Mucosa of gallbladder (tissue), 1 donor: ENCODE data around the gene TMEM60. TPM values are rescaled to one million over a fixed set of nuclear protein-coding genes. Genes with fewer than 3 reads are reported as not detected.
"Not testable (repeated sequence)": the region's sequence is repeated elsewhere in the genome, so short reads cannot be mapped to it uniquely, and the experiment has no call there.

Source experiments
- DNase-seq: peaks from one replicate; pipeline ENCODE4 v3.0.0-alpha.2; 2020; ENCODE audit warnings: low spot score
- total RNA-seq: library from RNA; stranded (reverse); gene quantifications from one replicate; pipeline ENCODE4 v1.2.1, GENCODE V29; 2021
- donor health status: DM: no; HTN: no; CAD: no.

The TMEM60 gene
- total RNA-seq, 1 donor from 2014 or later = 12.2 TPM

DNA sequence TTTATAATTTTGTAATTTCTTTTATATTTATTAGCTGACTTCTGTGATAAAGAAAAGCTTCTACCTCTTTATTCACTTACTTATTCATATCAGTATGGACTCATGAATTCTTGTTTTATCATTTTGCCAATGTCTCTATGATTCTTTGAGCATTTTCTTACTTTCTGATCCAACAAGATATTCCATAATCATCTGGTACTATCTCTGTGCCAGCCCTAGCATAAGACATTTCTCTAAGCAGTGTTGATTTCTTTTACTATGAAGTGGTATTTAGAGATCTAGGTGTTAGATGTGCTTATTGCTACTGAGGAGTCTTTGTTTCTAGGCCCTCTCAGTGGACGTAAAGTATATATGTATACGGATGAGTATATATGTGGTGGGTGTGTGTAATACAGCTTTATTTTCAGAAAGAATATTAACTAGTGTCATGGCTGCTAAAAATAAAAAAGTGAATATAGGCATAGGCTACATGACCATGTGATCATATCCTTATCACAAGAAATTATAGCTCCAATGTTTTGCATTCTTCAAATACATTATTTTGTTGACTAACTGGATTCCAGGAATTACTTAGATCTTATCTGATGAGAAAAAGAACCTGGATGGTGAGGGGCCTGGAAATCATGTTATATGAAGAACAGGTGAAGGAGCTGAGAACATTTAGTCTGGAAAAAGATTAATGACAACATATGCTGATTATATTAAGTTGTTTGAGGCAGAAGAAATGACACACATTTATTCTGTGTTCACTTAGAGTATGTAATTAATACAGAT is 13.5 kb upstream of the TMEM60 start:
- DNase-seq = no peak

DNA sequence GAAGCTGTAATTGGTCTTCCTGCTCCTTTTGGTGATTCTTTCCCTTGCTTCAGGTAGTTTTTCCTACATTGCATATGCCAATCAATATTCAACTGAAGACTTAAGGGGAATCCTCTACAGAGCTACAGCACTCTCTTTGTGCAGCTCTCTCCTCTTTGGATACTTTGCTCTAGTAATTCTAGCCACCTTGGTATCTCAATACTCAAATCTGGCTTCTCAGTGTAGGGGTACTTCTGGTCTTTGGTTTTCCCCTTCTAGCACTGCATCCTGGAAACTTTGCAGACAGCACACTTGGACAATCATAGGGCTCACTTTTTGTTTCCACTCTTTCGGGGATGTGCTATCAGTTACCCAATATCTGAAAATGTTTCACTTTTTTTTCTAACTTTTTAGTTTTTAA is 10.3 kb upstream of the TMEM60 start:
- DNase-seq = no peak

DNA sequence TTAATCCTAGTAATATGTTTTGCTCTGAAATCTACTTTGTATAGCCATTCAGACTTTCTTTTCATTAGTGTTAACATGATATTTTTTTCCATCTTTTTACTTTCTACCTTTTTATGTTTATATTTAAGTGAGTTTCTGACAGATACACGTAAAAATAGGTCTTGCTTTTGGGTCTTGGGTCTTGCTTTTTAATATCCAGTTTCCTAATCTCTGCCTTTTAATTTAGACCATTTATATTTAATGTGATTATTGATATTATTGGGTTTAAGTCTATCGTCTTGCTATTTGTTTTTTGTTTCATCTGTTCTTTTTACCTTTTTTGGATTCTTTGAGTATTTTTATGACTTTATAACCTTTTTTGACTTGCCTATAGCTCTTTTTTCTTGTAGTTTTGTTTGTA is 8.2 kb upstream of the TMEM60 start:
- DNase-seq = no peak

DNA sequence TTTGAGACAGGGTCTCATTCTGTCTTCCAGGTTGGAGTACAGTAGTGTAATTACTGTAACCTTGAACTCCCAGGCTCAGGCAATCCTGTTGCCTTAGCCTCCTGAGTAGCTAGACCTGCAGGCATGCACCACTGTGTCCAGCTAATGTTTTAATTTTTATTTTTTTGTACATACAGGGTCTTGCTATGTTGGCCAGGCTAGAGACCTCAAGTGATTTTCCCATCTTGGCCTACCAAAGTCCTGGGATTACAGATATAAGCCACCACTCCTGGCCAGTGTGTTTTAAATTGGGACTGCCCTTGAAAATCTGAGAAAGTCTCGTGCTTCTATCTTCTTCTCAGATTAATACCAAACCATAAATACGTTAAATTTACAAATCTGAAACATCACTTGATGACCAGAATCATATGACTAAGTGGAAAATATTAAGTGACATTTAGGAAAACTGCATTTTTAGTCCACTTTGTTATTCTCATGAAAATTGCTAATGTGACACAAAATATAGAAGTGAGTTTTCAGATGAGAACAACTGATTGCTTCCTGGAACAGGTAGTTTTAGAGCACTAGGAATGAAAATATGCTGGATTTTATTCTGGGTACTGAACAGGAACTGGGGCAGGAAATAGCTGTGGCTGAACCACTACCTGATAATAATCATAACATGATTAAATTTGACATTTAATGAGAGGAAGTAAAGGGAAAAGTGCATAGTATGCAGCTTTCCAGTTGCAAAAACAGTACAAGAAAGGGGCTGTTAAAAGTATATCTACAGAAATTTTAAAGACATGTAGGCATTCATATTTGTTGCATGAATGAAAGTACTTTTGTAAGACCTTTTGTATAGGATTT is 4.5 kb upstream of the TMEM60 start:
- DNase-seq = no peak

DNA sequence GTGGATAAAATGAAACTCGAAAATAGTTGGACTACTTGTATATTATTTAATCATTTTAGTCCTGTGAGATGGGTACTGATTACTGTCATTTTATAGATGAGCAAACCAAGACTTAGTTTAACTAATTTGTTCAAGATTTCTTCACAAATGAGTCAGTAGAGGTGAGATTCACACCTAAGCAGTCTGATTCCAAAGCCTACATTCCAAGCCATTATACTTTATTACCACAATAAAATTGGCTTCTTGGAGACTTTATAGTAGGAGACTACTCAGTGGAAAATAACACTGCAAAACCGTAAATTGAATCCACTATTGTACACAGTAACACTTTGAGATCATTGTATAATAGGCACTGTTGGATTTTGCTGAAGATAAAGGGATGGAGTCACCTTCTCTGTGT is 2.5 kb upstream of the TMEM60 start:
- no peak for DNase-seq

DNA sequence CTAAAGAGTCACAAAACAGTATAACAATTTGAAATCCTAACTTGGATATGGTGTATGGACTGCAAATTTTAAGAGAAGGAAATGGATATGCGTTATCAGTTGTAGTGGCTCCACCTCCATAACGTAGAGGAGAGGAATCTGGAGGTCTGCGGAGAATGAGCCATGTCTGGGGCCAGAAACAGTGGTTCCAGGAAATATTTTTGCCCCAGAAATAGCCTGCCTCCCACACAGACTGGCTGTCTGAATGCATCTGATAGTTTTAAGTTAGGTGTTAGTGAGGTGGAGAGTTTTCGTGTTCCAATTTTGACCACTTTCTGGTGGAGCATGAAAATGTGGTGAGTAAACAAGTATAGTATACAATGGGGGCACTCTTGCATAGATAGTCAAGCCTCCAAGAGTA is 1.9 kb upstream of the TMEM60 start:
- no peak for DNase-seq

DNA sequence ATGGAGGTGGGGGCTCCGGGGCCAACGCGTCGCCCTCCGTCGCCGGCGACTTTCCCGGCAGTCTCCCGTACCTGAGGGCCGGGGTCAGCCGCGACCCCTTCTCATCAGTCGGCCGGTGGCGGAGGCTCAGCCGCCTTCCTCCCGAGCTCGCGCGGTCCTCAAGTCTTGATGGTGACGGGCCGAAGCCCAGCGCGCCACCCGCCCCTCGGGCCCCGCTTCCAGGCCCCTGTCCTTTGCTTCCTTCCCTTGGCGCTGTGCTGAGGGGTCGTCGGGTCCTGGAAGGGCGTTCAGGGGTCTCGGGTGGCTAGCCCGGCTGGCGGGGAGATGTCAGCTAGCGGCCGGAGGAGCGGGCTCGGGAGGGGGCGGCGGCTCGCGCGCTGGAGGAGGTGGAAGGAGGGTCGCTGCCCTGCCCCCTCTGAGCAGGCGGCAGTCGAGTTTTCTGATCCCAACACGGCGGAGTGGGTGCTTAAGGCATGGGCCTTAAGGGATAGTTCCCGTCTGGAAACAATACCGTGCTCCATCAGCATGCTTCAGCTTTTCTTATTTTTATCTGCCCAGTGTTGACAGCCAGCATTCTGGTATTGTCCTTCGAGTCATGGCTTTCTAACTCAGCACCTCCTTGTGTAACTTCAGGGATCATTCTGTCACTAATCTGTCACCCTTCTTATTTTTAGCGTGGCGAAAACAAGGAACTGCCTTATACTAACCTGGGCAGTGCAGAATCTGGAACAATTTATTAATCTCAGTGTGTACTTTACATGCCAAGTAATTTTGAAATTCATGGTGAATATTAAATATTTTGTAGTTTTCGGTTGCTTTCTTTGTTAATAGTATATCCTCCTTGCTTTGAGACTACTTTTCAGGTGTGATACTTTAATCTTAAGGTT is 1.1 kb upstream of the TMEM60 start:
- no peak for DNase-seq

DNA sequence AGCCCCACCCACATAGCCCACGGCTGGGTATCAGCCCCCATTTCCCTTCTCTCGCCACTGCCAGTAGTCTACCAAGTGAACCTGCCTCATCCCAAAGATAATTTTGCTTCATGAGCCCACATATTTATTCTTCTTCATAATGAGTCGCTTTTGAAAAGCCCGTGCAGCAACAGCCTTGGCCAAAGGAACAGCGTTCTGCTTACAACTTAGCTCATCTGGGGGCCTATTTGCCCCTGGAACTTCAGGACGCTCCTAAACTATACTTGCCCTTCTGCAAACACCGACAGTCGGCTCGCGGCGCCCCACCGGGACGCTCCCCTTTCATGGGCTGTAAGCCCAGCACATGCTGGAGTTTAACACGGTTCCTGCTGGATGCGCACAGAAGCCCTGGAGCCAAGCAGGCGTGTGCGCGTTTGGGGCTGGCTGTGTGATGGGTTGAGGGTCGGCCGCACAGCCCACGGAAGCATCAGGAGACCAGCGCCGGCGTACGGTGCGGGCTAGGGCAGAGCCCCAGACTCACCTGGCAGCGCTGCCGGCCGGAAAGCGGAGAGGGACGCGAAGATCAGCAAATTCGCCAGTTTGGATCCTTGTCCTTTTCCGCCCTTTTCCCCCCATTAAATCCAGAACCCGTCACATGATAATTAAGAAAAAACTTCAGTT is 370 bp downstream of the TMEM60 start:
- no peak for DNase-seq

DNA sequence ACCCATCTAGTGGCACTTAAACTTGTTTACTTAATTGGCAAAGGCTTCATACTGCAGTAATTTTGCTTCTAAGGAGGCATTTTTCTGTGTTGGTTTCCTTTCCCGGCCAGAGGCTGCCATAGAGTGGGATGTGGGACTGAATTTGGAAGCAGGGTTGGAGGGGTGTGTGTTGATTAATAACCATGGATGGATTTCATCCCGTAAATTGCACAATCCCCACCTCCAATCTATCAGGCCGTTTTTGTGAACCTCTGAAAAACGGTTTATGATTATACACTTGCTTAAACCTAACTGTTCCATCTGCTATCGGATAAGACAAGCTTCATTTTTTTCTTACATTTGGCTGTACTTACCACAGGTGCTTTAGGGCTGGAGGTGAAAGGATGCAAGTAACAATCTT is 1.3 kb downstream of the TMEM60 start:
- no peak for DNase-seq

DNA sequence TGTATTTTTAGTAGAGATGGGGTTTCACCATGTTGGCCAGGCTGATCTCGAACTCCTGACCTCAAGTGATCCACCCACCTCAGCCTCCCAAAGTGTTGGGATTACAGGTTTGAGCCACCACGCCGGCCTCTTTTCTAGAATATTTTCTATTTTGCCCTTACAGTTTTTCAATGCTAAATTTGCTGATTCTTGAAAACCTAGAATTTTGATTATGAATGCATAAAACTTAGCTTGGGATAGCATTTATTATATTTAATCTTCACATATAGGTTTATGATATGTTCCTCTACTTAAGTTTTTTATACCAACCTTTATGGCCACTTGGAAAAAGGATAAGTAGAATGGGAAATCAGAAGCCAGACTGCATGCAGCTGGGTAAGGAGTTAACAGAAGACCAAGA is 2.1 kb downstream of the TMEM60 start:
- no peak for DNase-seq

DNA sequence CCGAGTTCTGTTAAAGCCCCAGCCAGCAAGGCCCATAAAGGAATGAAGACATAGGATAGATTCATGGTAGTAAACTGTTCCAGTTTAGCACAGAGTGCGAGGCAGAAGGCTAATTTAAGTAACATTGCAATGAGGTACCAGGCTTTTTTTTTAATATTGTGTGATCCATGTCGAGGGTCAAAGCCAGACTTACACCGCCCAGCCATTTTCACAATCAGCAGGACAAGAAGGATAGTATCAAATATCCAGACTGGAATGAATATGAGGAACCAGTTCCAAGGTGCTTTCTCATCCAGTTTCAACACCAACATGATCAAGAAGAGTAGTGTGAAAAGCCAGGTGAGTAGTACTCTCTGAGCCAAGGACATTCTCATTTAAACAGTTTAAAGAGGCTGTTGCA is 4.2 kb downstream of the TMEM60 start:
- DNase-seq = no peak

DNA sequence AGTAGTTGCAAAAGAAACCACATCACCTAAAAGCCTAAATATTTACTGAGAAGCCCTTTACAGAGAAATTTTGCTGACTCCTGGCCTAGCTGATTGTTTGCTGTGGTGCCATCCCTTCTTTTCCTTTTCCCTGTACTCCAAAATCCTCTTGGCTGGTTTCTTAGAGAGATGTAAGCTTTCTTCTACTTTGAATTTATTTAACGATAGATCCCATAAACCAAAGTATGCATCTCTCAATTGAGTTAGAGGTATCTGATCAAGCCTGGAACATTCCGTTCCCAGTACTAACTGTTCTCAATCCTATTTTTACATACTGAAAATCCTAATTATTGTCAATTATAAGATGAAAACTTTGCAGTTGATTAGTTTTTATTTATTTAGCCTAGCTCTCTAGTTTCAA is 6.3 kb downstream of the TMEM60 start:
- no peak for DNase-seq

DNA sequence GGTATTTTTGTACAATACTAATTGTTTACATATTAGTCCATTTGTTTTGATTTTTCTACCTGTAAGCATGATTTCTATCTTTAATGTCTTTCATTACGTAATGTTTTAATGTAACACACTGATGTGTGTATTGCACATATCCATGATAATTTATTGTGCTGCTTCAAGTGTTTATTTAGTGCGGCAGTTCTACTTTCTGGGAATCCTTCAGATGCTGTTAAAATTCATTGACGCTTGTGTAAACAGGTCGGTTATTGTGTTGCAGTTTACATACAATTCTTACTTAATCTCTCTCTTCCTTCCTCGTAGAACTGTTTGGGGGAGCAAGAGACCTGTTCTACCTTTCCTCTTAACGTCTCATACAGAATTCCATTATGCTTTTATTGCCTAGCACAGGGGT is 6.9 kb downstream of the TMEM60 start:
- DNase-seq = no peak

DNA sequence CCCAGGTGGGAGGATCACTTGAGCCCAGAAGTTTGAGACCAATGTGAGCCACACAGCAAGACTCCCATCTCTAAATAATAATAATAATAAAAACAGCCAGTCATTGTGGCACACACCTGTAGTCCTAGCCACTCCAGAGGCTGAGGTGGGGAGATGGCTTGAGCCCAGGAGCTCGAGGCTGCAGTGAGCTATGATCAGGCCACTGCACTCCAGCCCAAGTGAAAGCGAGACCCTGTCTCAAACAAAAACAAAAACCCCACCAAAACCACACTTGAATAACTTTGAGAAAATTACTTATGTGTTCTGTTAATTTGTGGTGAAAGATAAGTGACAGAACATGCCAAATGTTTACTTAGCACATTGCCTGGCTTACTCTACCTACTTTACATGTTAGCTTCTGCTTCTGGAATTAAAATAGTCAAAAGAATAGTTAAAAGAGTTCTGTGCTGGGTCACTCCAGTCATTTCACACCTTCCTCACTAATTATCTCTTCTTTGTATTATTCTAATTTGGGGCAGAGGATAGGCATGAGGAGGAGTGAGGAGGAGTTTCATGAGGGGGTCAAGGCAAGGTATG is 9.8 kb downstream of the TMEM60 start:
- DNase-seq = no peak

DNA sequence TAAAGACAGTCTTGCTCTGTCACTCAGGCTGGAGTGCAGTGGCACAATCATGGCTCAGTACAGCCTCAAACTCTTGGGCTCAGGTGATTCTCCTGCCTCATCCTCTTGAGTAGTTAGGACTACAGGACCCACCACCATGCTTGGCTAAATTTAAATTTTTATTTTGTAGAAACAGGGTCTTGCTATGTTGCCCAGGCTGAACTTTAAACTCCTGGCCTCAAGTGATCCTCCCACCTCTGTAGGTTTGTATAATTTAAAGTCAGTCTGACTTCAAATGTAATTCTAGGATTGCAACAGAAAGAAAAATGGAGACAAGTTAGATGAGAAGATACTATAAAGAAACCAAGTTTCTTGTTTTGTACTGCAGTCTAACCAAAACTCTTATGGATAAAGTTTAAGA is 11.5 kb downstream of the TMEM60 start:
- no peak for DNase-seq

DNA sequence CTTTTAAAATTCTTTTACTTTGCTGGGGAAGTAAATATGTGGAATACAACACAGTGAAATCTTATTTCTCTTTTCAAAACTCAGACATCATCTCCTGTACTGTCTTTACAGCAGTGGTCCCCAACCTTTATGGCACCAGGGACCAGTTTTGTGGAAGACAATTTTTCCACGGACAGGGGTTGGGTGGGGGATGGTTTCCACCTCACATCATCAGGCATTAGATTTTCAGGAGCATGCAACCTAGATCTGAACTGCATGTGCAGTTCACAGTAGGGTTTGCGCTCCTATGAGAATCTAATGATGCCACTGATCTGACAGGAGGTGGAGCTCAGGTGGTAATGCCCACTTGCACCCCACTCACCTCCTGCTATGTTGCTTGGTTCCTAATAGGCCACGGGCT is 12.2 kb downstream of the TMEM60 start:
- no peak for DNase-seq

DNA sequence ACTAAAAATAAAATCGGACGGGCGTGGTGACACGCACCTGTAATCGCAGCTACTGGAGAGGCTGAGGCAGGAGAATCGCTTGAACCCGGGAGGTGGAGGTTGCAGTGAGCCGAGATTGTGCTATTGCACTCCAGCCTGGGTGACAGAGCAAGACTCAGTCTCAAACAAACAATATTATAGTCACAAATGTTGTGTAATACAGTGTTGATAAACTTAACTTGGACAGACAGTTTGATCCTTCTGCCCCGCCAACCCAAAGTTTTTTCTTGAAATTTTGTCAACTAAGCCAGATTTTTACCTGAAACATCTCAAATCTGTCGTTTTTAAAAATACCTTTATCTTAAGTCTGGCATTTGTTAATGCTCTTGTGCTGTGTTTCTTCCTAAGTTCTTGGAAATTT is 13.8 kb downstream of the TMEM60 start:
- not testable (repeated sequence) for DNase-seq

DNA sequence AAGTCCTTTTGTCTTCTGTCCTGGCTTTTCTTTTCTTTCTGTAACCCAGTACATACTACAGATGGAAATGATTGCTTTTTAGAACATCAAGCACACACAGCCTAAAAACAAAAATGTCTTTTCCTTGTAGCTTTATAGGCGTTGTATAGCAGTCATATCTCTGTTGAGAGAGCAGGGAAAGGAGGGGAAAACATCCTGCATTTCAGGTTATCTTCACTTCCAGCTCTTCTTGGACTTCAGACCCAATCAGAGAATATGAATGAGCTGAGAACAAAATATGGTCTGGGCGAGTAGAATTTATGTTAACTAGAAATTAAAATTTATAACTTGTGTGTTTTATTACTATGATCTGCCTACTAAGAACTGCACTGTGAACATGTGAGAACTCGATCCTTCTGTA is 14.7 kb downstream of the TMEM60 start:
- DNase-seq = no peak

DNA sequence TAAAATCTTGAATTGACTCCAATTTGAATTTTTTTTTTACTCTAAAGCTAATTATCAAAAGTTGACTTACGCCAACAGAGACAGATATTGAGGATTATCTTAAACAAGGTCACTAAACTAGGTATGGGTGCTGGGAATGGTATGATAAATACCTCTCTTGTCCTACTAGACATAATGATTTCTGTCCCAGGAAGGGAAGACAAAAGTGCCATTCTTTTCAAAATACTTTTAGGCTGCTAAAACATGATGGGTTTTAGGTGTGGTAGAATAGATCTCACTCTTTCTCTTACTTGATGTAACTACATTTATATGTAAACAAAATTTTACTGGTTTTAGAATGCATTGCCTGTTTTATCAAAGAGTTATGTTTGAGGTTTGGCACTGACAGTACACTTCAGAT is 15.1 kb downstream of the TMEM60 start:
- no peak for DNase-seq

DNA sequence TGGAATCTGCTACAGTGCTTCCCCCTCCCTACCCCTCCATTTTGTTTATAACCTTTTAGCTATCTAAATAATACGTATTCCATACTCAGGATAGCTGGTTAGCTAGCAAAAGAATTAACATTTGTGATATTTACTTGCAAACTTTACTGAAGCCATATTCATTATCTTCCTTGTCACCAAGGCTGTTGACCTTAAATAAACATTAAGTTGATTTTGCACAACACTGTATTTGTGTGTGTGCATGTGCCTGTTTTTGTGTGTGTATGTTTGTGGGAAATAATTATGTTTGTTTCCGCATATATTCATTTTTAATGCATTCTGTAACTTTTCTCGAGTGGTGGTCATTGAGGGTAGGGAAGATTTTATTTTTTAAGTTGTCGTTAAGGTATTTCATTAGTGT is 15.9 kb downstream of the TMEM60 start:
- DNase-seq = no peak

DNA sequence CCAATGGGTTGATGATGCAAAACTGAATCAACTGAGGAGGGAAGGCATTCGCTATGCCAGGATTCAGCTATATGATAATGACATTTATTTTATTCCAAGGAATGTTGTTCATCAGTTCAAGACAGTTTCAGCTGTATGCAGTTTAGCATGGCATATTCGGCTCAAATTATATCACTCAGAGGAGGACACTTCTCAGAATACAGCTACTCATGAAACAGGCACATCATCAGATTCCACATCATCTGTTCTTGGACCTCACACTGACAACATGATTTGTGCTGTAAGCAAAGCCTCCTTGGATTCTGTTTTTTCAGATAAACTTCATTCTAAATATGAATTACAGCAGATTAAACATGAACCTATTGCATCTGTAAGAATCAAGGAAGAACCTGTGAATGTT is 19.7 kb downstream of the TMEM60 start:
- DNase-seq = no peak
